ENCODE measurements around the gene FAM169A.

The FAM169A gene

DNA sequence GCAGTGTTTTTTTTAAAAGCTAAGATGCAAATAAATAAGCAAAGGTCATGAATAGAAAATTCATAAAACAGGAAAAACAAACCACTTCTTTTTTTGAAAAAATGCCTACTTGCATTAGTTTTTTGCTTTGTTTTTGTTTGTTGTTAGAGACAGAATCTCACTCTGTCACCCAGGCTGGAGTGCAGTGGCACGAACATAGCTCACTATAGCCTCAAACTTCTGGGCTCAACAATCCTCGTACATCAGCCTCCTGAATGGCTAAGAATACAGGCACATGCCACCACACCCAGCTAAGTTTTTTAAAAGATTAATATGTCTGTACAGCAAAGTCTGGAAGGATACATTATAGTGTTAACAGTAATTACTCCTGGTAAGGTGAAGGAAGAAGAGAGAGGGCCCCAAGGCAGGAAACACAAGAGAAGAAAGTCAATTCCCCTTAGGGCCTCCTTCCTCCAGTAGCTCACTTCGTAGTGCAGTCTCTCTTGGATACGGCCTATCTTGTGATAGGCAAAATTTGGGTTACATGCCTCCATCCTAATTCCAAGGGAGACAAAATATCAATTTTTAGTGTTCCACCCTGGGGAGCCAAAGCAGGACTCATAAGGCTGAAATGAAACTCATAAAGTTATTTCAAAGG is 15.3 kb downstream of the FAM169A start:
- in situ Hi-C loops (cut with HindIII; ENCODE audit: low sequenced_read_pairs), result no loop called here
- H3K4me3 ChIP-seq (ENCODE audit: low read depth, low read length), result no peak overlapping the region
- TF ChIP-seq, protein P1, sequence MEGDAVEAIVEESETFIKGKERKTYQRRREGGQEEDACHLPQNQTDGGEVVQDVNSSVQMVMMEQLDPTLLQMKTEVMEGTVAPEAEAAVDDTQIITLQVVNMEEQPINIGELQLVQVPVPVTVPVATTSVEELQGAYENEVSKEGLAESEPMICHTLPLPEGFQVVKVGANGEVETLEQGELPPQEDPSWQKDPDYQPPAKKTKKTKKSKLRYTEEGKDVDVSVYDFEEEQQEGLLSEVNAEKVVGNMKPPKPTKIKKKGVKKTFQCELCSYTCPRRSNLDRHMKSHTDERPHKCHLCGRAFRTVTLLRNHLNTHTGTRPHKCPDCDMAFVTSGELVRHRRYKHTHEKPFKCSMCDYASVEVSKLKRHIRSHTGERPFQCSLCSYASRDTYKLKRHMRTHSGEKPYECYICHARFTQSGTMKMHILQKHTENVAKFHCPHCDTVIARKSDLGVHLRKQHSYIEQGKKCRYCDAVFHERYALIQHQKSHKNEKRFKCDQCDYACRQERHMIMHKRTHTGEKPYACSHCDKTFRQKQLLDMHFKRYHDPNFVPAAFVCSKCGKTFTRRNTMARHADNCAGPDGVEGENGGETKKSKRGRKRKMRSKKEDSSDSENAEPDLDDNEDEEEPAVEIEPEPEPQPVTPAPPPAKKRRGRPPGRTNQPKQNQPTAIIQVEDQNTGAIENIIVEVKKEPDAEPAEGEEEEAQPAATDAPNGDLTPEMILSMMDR (IDR thresholded peaks at IDR 0.05; ENCODE audit: low read depth, low read length), result no peak
- DNase-seq (ENCODE audit: low read depth, low spot score), result no peak

DNA sequence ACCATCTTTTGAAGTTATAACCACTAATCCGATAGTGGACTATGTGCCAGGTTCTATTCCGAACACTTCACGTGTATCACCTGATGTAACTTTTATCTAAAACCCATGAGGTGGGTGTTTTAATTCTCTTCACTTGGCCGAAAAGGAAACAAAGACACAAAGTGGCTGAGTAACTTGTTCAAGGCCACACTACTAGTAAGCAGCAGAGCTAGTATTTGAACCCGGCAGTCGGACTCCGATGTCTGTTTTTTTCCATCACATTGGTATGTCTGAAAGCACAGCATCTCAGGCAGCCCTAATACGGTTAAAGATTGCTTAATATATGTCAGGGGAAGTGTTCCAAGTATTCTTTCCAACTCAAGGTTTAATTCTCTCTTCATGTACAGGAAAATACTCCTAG is 16.2 kb downstream of the FAM169A start:
- in situ Hi-C loops (cut with HindIII; ENCODE audit: low sequenced_read_pairs), result no loop called here
- TF ChIP-seq, protein P1 (IDR thresholded peaks at IDR 0.05; ENCODE audit: low read depth, low read length), result no peak
- H3K4me3 ChIP-seq (ENCODE audit: low read depth, low read length), result no peak overlapping the region
- no peak for DNase-seq (ENCODE audit: low read depth, low spot score)

DNA sequence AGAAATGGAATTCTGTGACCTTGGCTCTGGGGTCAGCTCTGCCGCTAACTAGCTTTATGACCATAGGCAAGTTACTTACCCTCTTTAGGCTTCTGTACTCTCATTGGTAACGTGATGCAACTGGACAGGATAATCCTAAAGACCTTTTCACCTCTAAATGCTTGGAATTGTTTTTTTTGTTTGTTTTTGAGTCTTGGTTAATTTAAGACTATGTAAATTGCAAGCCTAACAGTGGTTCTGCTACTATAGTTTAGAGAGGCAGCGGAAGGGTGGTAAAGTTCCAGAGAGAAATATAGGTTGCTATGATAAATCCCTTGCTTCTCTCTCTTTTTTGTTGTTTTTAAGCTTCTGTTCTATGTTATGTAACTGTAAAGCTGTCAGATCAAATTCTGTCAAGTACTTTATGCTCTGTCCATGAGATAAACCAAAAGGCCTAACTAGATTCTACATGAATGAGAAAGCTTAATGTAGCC is 17.6 kb downstream of the FAM169A start:
- TF ChIP-seq, protein P1 (IDR thresholded peaks at IDR 0.05; ENCODE audit: low read depth, low read length), result no peak
- no peak for DNase-seq (ENCODE audit: low read depth, low spot score)
- in situ Hi-C loops (cut with HindIII; ENCODE audit: low sequenced_read_pairs), result no loop called here
- no peak overlapping the region for H3K4me3 ChIP-seq (ENCODE audit: low read depth, low read length)

DNA sequence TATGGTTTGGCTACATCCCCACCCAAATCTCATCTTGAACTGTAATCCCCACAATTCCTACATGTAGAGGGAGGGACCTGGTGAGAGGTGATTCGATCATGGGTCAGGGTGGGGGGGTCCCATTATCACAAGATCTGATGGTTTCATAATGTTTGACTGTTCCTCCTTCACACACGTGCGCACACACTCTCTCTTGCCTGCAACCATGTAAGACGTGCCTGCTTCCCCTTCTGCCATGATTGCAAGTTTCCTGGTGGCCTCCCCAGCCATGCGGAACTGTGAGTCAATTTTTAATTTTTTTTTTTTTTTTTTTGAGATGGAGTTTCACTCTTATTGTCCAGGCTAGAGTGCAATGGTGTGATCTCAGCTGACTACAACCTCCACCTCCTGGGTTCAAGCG is 27.0 kb downstream of the FAM169A start:
- in situ Hi-C loops (cut with HindIII; ENCODE audit: low sequenced_read_pairs), result no loop called here
- DNase-seq (ENCODE audit: low read depth, low spot score), result no peak
- no peak overlapping the region for H3K4me3 ChIP-seq (ENCODE audit: low read depth, low read length)
- TF ChIP-seq, protein P1 (IDR thresholded peaks at IDR 0.05; ENCODE audit: low read depth, low read length), result no peak

DNA sequence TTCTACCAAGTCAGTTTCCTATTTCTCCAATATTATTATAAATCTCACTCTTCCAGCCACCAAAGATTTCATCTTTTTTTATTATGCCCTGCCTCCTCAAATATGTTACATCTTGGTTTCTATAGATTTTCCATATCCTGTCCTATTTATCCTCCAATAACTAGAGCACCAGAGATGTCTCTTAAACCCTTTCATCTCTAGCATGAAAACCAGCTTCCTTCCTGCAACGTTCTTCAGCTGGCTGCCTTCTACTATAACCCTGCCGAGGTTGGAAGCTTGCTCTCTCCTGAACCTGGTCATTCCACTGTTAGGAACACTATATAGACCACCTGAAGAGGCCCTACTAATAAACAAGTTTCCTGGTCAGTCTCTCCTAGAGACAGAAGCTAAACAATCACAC is 27.9 kb downstream of the FAM169A start:
- no peak for DNase-seq (ENCODE audit: low read depth, low spot score)
- TF ChIP-seq, protein P1 (IDR thresholded peaks at IDR 0.05; ENCODE audit: low read depth, low read length), result no peak
- no peak overlapping the region for H3K4me3 ChIP-seq (ENCODE audit: low read depth, low read length)
- in situ Hi-C loops (cut with HindIII; ENCODE audit: low sequenced_read_pairs), result no loop called here

DNA sequence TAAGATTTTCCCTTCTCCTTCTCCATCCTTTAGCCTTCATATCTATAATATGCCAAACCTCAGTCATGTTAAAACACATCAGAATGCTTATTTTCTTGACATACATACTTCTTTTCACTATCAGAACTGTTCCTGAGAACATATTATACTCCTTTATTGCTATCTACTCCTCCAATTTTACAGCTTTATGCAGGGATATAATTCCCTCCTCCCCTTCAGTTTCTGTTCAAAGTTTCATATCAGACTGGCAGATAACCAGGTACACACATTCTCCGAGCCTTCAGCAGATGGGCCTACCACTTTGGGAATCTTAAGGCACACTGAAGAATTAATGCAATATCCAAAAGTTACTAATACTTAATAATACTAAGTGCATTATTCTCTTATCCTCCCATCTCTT is 29.1 kb downstream of the FAM169A start:
- in situ Hi-C loops (cut with HindIII; ENCODE audit: low sequenced_read_pairs), result no loop called here
- no peak for DNase-seq (ENCODE audit: low read depth, low spot score)
- TF ChIP-seq, protein P1 (IDR thresholded peaks at IDR 0.05; ENCODE audit: low read depth, low read length), result no peak
- H3K4me3 ChIP-seq (ENCODE audit: low read depth, low read length), result no peak overlapping the region
